HepG2 (cell line): ENCODE results near the gene SIK2.

Experiments used
- FOXJ3 ChIP-seq: sonication (generic); formaldehyde crosslinking; IDR thresholded peaks from 2 replicates; pipeline ENCODE4 v1.4.0; 2020; ENCODE audit warnings: missing genetic modification reagents, mild to moderate bottlenecking, borderline replicate concordance
- SNAPC5 ChIP-seq: sonication (generic); formaldehyde crosslinking; IDR thresholded peaks from 2 replicates; pipeline ENCODE4 v1.8.1; 2023; ENCODE audit warnings: mild to moderate bottlenecking, missing genetic modification reagents, borderline replicate concordance

- TF ChIP-seq FOXJ3 (CRISPR knock-in tag) (no peak), SNAPC5 (CRISPR knock-in tag) (no peak)
Observed at GRCh38 chr11:111571829-111572501, 30.3 kb upstream of the SIK2 start.
